IMR-90 (cell line): ENCODE results near the gene GDF10. TPM values are rescaled to one million over a fixed set of nuclear protein-coding genes. Genes with fewer than 3 reads are reported as not detected.
A peak's percentile ranks its signal among the peaks of the same experiment; 100 is the strongest.

Experiments used
- ATAC-seq: fragments of 200-7000 bp; cut with Tn5 transposase; 2 replicates; pipeline ENCODE4 v1.9.1; 2020; ENCODE audit warnings: low read depth, mild to moderate bottlenecking, moderate library complexity
- BruUV-seq: library from RNA; stranded (reverse); fragments of 400-500 nt; replicated peaks from 2 replicates; lab custom pipeline; 2021; lab: Mats Ljungman, UMichigan
- CTCF ChIA-PET: fragments of 300-600 bp; formaldehyde crosslinking; extraction: SDS; loops from one replicate; lab custom pipeline; 2021; ENCODE audit warnings: antibody characterized with exemption; lab: Yijun Ruan, JAX
- POLR2A ChIA-PET: fragments of 300-600 bp; sonication (Branson Sonifier 250); formaldehyde crosslinking; loops from one replicate; lab custom pipeline; 2022; ENCODE audit warnings: antibody characterized with exemption; ENCODE audit not compliant: unreplicated experiment; lab: Charles Lee
- DNase-seq: peaks from one replicate; pipeline ENCODE4 v3.0.0; 2013
- H2AFZ ChIP-seq: replicated peaks from 2 replicates; pipeline ENCODE3; 2013; ENCODE audit warnings: low read length, mild to moderate bottlenecking; ENCODE audit not compliant: poor library complexity
- H2AK5ac ChIP-seq: 2 replicates; pipeline ENCODE4 v1.6.1; 2013; ENCODE audit warnings: low read depth, low read length, inconsistent platforms
- H2AK9ac ChIP-seq: replicated peaks from 2 replicates; pipeline ENCODE3; 2013; ENCODE audit warnings: mild to moderate bottlenecking, low read depth, low read length, moderate library complexity; ENCODE audit not compliant: poor library complexity
- H2BK120ac ChIP-seq: 2 replicates; pipeline ENCODE4 v1.6.1; 2013; ENCODE audit warnings: low read depth, low read length, inconsistent platforms
- H2BK15ac ChIP-seq: 3 replicates; pipeline ENCODE4 v1.6.1; 2013; ENCODE audit warnings: low read depth, low read length, inconsistent platforms
- H2BK20ac ChIP-seq: 2 replicates; pipeline ENCODE4 v1.6.1; 2013; ENCODE audit warnings: low read depth, mild to moderate bottlenecking, inconsistent platforms, low read length, moderate library complexity
- H2BK5ac ChIP-seq: 2 replicates; pipeline ENCODE4 v1.6.1; 2013; ENCODE audit warnings: mild to moderate bottlenecking, low read depth, low read length, inconsistent platforms; ENCODE audit not compliant: poor library complexity, severe bottlenecking
- H3K14ac ChIP-seq: replicated peaks from 2 replicates; pipeline ENCODE4 v1.6.1; 2013; ENCODE audit warnings: low read depth, low read length, inconsistent platforms
- H3K18ac ChIP-seq: 2 replicates; pipeline ENCODE4 v1.6.1; 2013; ENCODE audit warnings: low read depth, low read length, control low read depth
- H3K23ac ChIP-seq: 2 replicates; pipeline ENCODE4 v1.6.1; 2013; ENCODE audit warnings: low read depth, low read length, inconsistent platforms
- H3K27ac ChIP-seq: 2 replicates; pipeline ENCODE4 v1.5.1; 2013; ENCODE audit warnings: mild to moderate bottlenecking, control low read depth, low read length; ENCODE audit not compliant: insufficient read depth
- H3K27me3 ChIP-seq: 2 replicates; pipeline ENCODE4 v1.6.1; 2013; ENCODE audit warnings: low read length; ENCODE audit not compliant: control insufficient read depth, insufficient read depth
- H3K36me3 ChIP-seq: 2 replicates; pipeline ENCODE4 v1.6.1; 2013; ENCODE audit warnings: low read length, mixed read lengths; ENCODE audit not compliant: control insufficient read depth, insufficient read depth
- H3K4ac ChIP-seq: 2 replicates; pipeline ENCODE4 v1.6.1; 2013; ENCODE audit warnings: low read depth, low read length, inconsistent platforms
- H3K4me1 ChIP-seq: 2 replicates; pipeline ENCODE4 v1.6.1; 2013; ENCODE audit warnings: low read length, mixed read lengths; ENCODE audit not compliant: control insufficient read depth, insufficient read depth
- H3K4me2 ChIP-seq: 2 replicates; pipeline ENCODE4 v1.6.1; 2013; ENCODE audit warnings: low read depth, mild to moderate bottlenecking, control low read depth, low read length, moderate library complexity
- H3K4me3 ChIP-seq: 2 replicates; pipeline ENCODE4 v1.5.1; 2013; ENCODE audit warnings: low read depth, mild to moderate bottlenecking, control low read depth, low read length, moderate library complexity; ENCODE audit not compliant: insufficient read depth
- H3K56ac ChIP-seq: 2 replicates; pipeline ENCODE4 v1.6.1; 2013; ENCODE audit warnings: low read length, inconsistent platforms; ENCODE audit not compliant: insufficient read depth; ENCODE audit errors: extremely low read depth
- H3K79me1 ChIP-seq, 2 experiments: 2 replicates each; pipeline ENCODE4 v1.6.1; 2013; ENCODE audit warnings: low read length in 2 of 2, inconsistent platforms in 1 of 2, low read depth in 1 of 2
- H3K9ac ChIP-seq: 2 replicates; pipeline ENCODE4 v1.6.1; 2013; ENCODE audit warnings: low read depth, low read length, control low read depth
- H3K9me1 ChIP-seq: 2 replicates; pipeline ENCODE4 v1.6.1; 2013; ENCODE audit warnings: low read length, inconsistent platforms; ENCODE audit not compliant: insufficient read depth
- H3K9me3 ChIP-seq: 2 replicates; pipeline ENCODE4 v1.6.1; 2013; ENCODE audit warnings: low read length; ENCODE audit not compliant: control insufficient read depth, insufficient read depth
- H4K20me1 ChIP-seq: 2 replicates; pipeline ENCODE4 v1.6.1; 2013; ENCODE audit warnings: low read length, inconsistent platforms; ENCODE audit not compliant: insufficient read depth
- H4K5ac ChIP-seq: 2 replicates; pipeline ENCODE4 v1.6.1; 2013; ENCODE audit warnings: mild to moderate bottlenecking, low read depth, low read length, control low read depth
- H4K8ac ChIP-seq, 2 experiments: 2 replicates each; pipeline ENCODE4 v1.6.1; 2013; ENCODE audit warnings: low read depth in 2 of 2, low read length in 2 of 2, control low read depth in 1 of 2, inconsistent platforms in 1 of 2
- H4K91ac ChIP-seq: 2 replicates; pipeline ENCODE4 v1.6.1; 2013; ENCODE audit warnings: low read depth, low read length, inconsistent platforms; ENCODE audit not compliant: insufficient read depth
- USF2 ChIP-seq: fragments of 150-350 bp; IDR thresholded peaks from 2 replicates; pipeline ENCODE4 v1.6.1; 2017; ENCODE audit warnings: mild to moderate bottlenecking, antibody characterized with exemption, low read length, low read depth
- WGBS, 2 experiments: methylation state at CpG; one replicate each; pipeline versions ENCODE4 v1.1.5 to v1.1.7; 2013; ENCODE audit warnings: missing lambda C conversion rate in 2 of 2; ENCODE audit not compliant: insufficient read length in 1 of 2; ENCODE audit errors: extremely low coverage in 2 of 2; 5-methylcytosine and 5-hydroxymethylcytosine counted together
- dilution Hi-C: fragments of 300-500 bp; cut with HindIII; formaldehyde crosslinking; loops from one replicate; pipeline ENCODE4 v1.14.3; 2018; ENCODE audit warnings: low sequenced_read_pairs; ENCODE audit not compliant: unreplicated experiment
- in situ Hi-C: fragments of 300-500 bp; cut with MboI; formaldehyde crosslinking; loops from 3 replicates; pipeline ENCODE4 v1.14.3; 2019; ENCODE audit warnings: low sequenced_read_pairs, inconsistent platforms, mixed read lengths
- intact Hi-C: fragments of 100-400 bp; cut with micrococcal nuclease; formaldehyde crosslinking; loops from 2 replicates; pipeline ENCODE4 v1.10.0; 2022
- polyA plus RNA-seq, 3 experiments: library from polyadenylated mRNA; depleted of rRNA; stranded (reverse); fragments of >200 nt; gene quantifications; 2 replicates each; pipeline ENCODE4 v1.2.3, GENCODE V29; 2012; ENCODE audit warnings: low replicate concordance in 1 of 3
- total RNA-seq: library from RNA; depleted of rRNA; stranded (reverse); fragments of >200 nt; gene quantifications from 2 replicates; pipeline ENCODE4 v1.2.3, GENCODE V29; 2012

GDF10 gene
- total and polyA plus RNA-seq, 2 of the 4 experiments (the other 2 are of a cell fraction): 0.34 TPM; not detected in 1

GRCh38 chr10:47286116-47286505 is 13.9 kb upstream of the GDF10 start:
- dilution Hi-C loops (no loop called here), in situ Hi-C loops (no loop called here), intact Hi-C loops (no loop called here)
- Histone ChIP-seq H3K14ac (no peak overlapping the region), H4K8ac (no peak overlapping the region), H3K79me1 (no peaks in the 10 kb centered on the region), H3K4me3 (no peak overlapping the region), H3K4ac (no peak overlapping the region), H3K4me1 (no peaks in the 10 kb centered on the region), H3K27me3 (peaks cover 31% of the 10 kb centered on the region), H4K20me1 (no peaks in the 10 kb centered on the region), H2BK120ac (no peak overlapping the region), H2BK5ac (no peak overlapping the region), H3K36me3 (no peaks in the 10 kb centered on the region), H3K56ac (no peak overlapping the region), H3K9me1 (no peaks in the 10 kb centered on the region; the same call in 1 of the 2 replicates), H2AFZ (peak overlapping the region; percentile 51), H2AK9ac (no peak overlapping the region), H2BK15ac (no peak overlapping the region), H3K18ac (no peak overlapping the region), H3K27ac (no peak overlapping the region), H3K9me3 (no peaks in the 10 kb centered on the region), H2AK5ac (no peak overlapping the region), H4K5ac (no peak overlapping the region), H3K4me2 (no peak overlapping the region), H2BK20ac (no peak overlapping the region), H3K9ac (no peak overlapping the region), H4K91ac (no peak overlapping the region), H3K23ac (no peak overlapping the region)
- BruUV-seq: no TSS peak
- no peak for TF ChIP-seq USF2
- ATAC-seq (no peak), DNase-seq (no peak)
- 88% methylated on average over 1 of the region's 4 CpGs; no CpG with 5 or more reads in 1 of the 2 experiments for WGBS, 2 experiments
- ChIA-PET CTCF (no interaction called here), POLR2A (no interaction called here)
